GM18498 (cell line): ENCODE data around the gene DEAF1.
"Not testable (repeated sequence)": the region's sequence is repeated elsewhere in the genome, so short reads cannot be mapped to it uniquely, and the experiment has no call there.

ENCODE experiments used
- ATAC-seq: cut with Tn5 transposase; IDR thresholded peaks from one replicate; pipeline ENCODE4 v1.9.1; 2021; ENCODE audit warnings: mild to moderate bottlenecking, moderate library complexity; ENCODE audit not compliant: unreplicated experiment

DEAF1 gene

GRCh38 chr11:653136-653535, 41.9 kb downstream of the DEAF1 start:
- not testable (repeated sequence) for ATAC-seq

- no peak for ATAC-seq
Observed at GRCh38 chr11:650482-650881, 44.5 kb downstream of the DEAF1 start.

- not testable (repeated sequence) for ATAC-seq
Observed at GRCh38 chr11:647672-648158, 47.3 kb downstream of the DEAF1 start.

GRCh38 chr11:646214-646613, 48.8 kb downstream of the DEAF1 start:
- ATAC-seq = no peak

- ATAC-seq = no peak
Observed at GRCh38 chr11:645536-645935, 49.5 kb downstream of the DEAF1 start.

GRCh38 chr11:643849-644738, 50.9 kb downstream of the DEAF1 start:
- no peak for ATAC-seq

- no peak for ATAC-seq
Observed at GRCh38 chr11:643366-643765, 51.7 kb downstream of the DEAF1 start.

- no peak for ATAC-seq
Observed at GRCh38 chr11:641806-642370, 53.1 kb downstream of the DEAF1 start.

- ATAC-seq = no peak
Observed at GRCh38 chr11:640021-640706, 54.9 kb downstream of the DEAF1 start.

GRCh38 chr11:639332-639955, 55.6 kb downstream of the DEAF1 start:
- no peak for ATAC-seq

- ATAC-seq = no peak
Observed at GRCh38 chr11:638631-639331, 56.2 kb downstream of the DEAF1 start.

- no peak for ATAC-seq
Observed at GRCh38 chr11:637593-638521, 57.2 kb downstream of the DEAF1 start.

GRCh38 chr11:637333-637592, 57.8 kb downstream of the DEAF1 start:
- ATAC-seq = no peak

- no peak for ATAC-seq
Observed at GRCh38 chr11:636511-637332, 58.3 kb downstream of the DEAF1 start, which contains the start of gene DRD4. Gene DRD4 (plus strand): TSS chr11:637269. CDS start chr11:637305, 36 bp downstream.

GRCh38 chr11:635945-636510, 59.0 kb downstream of the DEAF1 start:
- ATAC-seq = no peak

- ATAC-seq = no peak
Observed at GRCh38 chr11:630871-631270, 64.2 kb downstream of the DEAF1 start.

- no peak for ATAC-seq
Observed at GRCh38 chr11:629237-629583, 65.8 kb downstream of the DEAF1 start.

GRCh38 chr11:628056-628455, 67.0 kb downstream of the DEAF1 start:
- no peak for ATAC-seq

GRCh38 chr11:627308-627576, 67.8 kb downstream of the DEAF1 start:
- no peak for ATAC-seq
